Fibroblast of lung (primary cell): ENCODE measurements around the gene LSS.
"Not testable (repeated sequence)": the region's sequence is repeated elsewhere in the genome, so short reads cannot be mapped to it uniquely, and the experiment has no call there.

Experiments
- EZH2 ChIP-seq: IDR thresholded peaks from 2 replicates; pipeline ENCODE4 v1.5.1; 2012; ENCODE audit warnings: low read length, control low read depth, mild to moderate bottlenecking; ENCODE audit errors: missing control alignments
- TF ChIP-seq, protein P1 (sequence below), 2 donors: IDR thresholded peaks in 1 of 2; conservative IDR thresholded peaks in 1 of 2; 1 replicate in 1 of 2; 2 replicates in 1 of 2; pipeline ENCODE4 v1.5.1; 2011 to 2012; ENCODE audit warnings: low read length in 2 of 2, control low read depth in 1 of 2, inconsistent platforms in 1 of 2, low read depth in 1 of 2, mild to moderate bottlenecking in 1 of 2

DNA sequence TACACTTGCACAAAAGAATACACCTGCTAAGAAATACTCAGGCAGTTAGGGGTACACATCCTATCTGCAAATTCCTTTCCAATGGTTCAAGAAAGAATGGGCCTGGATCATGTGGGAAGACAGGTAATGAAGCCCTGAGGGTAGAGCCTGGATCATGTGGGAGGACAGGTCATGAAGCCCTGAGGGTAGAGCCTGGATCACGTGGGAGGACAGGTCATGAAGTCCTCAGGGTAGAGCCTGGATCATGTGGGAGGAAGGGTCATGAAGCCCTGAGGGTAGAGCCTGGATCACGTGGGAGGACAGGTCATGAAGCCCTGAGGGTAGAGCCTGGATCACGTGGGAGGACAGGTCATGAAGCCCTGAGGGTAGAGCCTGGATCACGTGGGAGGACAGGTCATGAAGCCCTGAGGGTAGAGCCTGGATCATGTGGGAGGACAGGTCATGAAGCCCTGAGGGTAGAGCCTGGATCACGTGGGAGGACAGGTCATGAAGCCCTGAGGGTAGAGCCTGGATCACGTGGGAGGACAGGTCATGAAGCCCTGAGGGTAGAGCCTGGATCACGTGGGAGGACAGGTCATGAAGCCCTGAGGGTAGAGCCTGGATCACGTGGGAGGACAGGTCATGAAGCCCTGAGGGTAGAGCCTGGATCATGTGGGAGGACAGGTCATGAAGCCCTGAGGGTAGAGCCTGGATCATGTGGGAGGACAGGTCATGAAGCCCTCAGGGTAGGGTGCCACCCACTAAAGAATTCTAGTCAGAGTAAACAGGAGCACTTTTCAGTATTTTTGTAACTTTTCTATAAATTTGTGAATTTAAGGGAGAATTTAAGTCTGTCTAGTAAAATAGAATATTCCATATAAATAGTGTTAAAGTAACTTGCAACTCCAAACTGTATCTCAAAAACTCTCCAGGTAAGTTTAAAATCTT, 27.4 kb downstream of the LSS start:
- not testable (repeated sequence) for TF ChIP-seq EZH2
- TF ChIP-seq, protein P1, sequence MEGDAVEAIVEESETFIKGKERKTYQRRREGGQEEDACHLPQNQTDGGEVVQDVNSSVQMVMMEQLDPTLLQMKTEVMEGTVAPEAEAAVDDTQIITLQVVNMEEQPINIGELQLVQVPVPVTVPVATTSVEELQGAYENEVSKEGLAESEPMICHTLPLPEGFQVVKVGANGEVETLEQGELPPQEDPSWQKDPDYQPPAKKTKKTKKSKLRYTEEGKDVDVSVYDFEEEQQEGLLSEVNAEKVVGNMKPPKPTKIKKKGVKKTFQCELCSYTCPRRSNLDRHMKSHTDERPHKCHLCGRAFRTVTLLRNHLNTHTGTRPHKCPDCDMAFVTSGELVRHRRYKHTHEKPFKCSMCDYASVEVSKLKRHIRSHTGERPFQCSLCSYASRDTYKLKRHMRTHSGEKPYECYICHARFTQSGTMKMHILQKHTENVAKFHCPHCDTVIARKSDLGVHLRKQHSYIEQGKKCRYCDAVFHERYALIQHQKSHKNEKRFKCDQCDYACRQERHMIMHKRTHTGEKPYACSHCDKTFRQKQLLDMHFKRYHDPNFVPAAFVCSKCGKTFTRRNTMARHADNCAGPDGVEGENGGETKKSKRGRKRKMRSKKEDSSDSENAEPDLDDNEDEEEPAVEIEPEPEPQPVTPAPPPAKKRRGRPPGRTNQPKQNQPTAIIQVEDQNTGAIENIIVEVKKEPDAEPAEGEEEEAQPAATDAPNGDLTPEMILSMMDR (conservative IDR thresholded peaks at IDR 0.05 in 1 of 2, IDR thresholded peaks at IDR 0.05 in 1 of 2; ENCODE audit: low read depth in 1 of 2, low read length in 2 of 2): not testable (repeated sequence)
